ENCODE measurements around the gene PCDHGB3.
"Not testable (repeated sequence)": the region's sequence is repeated elsewhere in the genome, so short reads cannot be mapped to it uniquely, and the experiment has no call there.

DNA sequence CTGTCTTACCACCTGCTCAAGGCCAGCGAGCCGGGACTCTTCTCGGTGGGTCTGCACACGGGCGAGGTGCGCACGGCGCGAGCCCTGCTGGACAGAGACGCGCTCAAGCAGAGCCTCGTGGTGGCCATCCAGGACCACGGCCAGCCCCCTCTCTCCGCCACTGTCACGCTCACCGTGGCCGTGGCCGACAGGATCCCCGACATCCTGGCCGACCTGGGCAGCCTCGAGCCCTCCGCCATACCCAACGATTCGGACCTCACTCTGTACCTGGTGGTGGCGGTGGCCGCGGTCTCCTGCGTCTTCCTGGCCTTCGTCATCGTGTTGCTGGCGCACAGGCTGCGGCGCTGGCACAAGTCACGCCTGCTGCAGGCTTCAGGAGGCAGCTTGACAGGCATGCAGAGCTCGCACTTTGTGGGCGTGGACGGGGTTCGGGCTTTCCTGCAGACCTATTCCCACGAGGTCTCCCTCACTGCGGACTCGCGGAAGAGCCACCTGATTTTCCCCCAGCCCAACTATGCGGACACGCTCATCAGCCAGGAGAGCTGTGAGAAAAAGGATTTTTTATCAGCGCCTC lies 29.2 kb upstream of the PCDHGB3 start:
- TF ChIP-seq POU2F2, POLR2A, TAF1, POLR2AphosphoS5 (IDR thresholded peaks at IDR 0.05; ENCODE audit: low read depth, low read length): not testable (repeated sequence)
